Left ventricle myocardium inferior (tissue), 1 donor: Measurements from ENCODE around the gene CNOT3. TPM values are rescaled to one million over a fixed set of nuclear protein-coding genes. Genes with fewer than 3 reads are reported as not detected.

Experiments used
- DNase-seq: peaks from one replicate; pipeline ENCODE4 v3.0.0-alpha.2; 2020
- H3K27ac ChIP-seq: fragments of 200-600 bp; replicated peaks from 2 replicates; pipeline ENCODE4 v1.8.0; 2021
- H3K27me3 ChIP-seq: fragments of 200-600 bp; 2 replicates; pipeline ENCODE4 v1.8.0; 2021; ENCODE audit warnings: low read depth
- H3K36me3 ChIP-seq: fragments of 200-600 bp; 2 replicates; pipeline ENCODE4 v1.8.0; 2021
- H3K4me1 ChIP-seq: fragments of 200-600 bp; 2 replicates; pipeline ENCODE4 v1.8.0; 2021
- H3K4me3 ChIP-seq: fragments of 200-600 bp; 2 replicates; pipeline ENCODE4 v1.8.0; 2021; ENCODE audit warnings: mild to moderate bottlenecking, moderate library complexity
- H3K9me3 ChIP-seq: fragments of 200-600 bp; replicated peaks from 2 replicates; pipeline ENCODE4 v1.8.0; 2021
- intact Hi-C: fragments of 100-400 bp; cut with micrococcal nuclease; formaldehyde crosslinking; loops from one replicate; pipeline ENCODE4 v1.11.0; 2022
- total RNA-seq: library from RNA; stranded (reverse); fragmentation: NEBNext Ultra II Directional; extraction: Animal tissue kit (Norgen Biotek cat#: 25700); gene quantifications from one replicate; pipeline ENCODE4 v1.2.1, GENCODE V29; 2021
- TF ChIP-seq, protein P1 (sequence below): fragments of 200-600 bp; IDR thresholded peaks from 2 replicates; pipeline ENCODE4 v1.8.0; 2021; ENCODE audit warnings: antibody characterized with exemption, mild to moderate bottlenecking, borderline replicate concordance
- donor health status: DM: no; HTN: yes; CAD: no; lungs with severe emphysema.

Gene CNOT3
- total RNA-seq, 1 donor from 2014 or later: 19.5 TPM

DNA sequence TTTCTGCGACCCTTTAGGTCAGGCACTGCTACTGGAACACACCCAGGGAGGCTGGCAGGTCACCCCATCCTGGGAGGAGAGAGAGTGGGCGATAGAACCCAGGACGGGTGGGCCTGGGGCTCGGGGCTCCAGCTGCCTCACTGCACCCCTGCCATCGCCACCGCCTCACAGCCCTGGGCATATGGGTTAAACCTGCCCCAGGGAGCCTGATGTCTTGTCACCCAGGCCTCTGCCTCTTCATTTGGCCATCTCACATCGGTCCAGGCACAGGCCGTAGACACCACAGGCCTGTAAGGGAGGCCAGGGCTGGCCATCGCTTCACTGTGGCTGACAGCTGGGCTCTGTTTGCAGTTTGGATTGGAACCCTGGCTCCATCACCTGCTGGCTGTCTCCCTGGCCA is 11.8 kb upstream of the CNOT3 start:
- Histone ChIP-seq H3K4me1 (no peaks in the 10 kb centered on the region), H3K9me3 (no peaks in the 10 kb centered on the region), H3K27ac (no peak overlapping the region), H3K36me3 (peaks cover 91% of the 10 kb centered on the region), H3K4me3 (no peak overlapping the region), H3K27me3 (no peaks in the 10 kb centered on the region)
- intact Hi-C loops: no loop called here
- TF ChIP-seq, protein P1, sequence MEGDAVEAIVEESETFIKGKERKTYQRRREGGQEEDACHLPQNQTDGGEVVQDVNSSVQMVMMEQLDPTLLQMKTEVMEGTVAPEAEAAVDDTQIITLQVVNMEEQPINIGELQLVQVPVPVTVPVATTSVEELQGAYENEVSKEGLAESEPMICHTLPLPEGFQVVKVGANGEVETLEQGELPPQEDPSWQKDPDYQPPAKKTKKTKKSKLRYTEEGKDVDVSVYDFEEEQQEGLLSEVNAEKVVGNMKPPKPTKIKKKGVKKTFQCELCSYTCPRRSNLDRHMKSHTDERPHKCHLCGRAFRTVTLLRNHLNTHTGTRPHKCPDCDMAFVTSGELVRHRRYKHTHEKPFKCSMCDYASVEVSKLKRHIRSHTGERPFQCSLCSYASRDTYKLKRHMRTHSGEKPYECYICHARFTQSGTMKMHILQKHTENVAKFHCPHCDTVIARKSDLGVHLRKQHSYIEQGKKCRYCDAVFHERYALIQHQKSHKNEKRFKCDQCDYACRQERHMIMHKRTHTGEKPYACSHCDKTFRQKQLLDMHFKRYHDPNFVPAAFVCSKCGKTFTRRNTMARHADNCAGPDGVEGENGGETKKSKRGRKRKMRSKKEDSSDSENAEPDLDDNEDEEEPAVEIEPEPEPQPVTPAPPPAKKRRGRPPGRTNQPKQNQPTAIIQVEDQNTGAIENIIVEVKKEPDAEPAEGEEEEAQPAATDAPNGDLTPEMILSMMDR: no peak
- no peak for DNase-seq

DNA sequence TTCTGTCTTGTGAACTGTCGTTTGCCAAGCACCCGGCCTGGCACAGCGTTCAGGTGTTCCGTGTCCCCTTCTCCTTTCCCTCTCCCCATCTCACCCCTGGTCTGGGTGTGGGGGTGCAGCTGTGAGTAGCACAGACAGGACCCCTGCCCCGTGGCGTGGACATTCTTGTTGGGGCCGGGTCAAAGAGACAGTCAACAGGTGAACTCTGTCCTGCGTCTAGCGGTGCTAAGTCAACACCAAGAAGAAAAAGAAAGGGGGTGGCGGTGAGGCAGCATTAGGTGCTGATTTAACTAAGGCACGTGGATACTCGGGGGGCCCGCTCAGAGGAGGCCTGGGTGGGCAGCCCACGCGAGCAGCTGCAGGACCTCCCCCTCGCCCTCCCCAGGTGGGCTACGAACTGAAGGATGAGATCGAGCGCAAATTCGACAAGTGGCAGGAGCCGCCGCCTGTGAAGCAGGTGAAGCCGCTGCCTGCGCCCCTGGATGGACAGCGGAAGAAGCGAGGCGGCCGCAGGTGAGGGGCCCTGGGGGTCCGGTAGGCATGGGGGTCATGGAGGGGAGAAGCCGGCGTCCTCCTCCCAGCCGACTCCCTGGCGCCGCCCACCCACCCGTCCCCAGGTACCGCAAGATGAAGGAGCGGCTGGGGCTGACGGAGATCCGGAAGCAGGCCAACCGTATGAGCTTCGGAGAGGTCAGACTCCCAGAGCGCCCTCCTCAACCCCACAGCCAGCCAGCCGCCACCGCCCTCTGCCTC is 9.7 kb upstream of the CNOT3 start:
- Histone ChIP-seq H3K27ac (no peak overlapping the region), H3K4me3 (no peak overlapping the region), H3K36me3 (peaks cover 85% of the 10 kb centered on the region), H3K9me3 (no peaks in the 10 kb centered on the region), H3K4me1 (no peaks in the 10 kb centered on the region), H3K27me3 (no peaks in the 10 kb centered on the region)
- intact Hi-C loops: no loop called here
- no peak for DNase-seq
- TF ChIP-seq, protein P1: no peak

DNA sequence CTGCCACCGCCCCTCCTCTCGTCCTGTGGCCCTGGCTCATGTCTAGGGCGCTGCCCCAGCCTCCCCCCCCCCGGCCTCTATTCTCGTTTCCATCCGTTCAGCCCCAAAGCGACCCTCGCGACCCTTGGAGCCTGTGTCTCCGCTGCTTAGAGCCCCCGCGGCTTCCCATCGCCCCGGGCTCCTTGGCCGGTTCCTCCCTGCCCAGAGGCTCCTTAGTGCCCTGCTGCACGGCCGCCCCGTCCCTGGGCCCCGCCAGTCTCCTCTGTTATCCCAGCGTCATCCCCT is 9.2 kb upstream of the CNOT3 start:
- no peak overlapping the region for H3K4me3 ChIP-seq
- H3K27me3 ChIP-seq: no peaks in the 10 kb centered on the region
- DNase-seq: no peak
- H3K36me3 ChIP-seq: peaks cover 80% of the 10 kb centered on the region
- H3K9me3 ChIP-seq: no peaks in the 10 kb centered on the region
- no peak overlapping the region for H3K27ac ChIP-seq
- intact Hi-C loops: no loop called here
- H3K4me1 ChIP-seq: no peaks in the 10 kb centered on the region
- TF ChIP-seq, protein P1: no peak

DNA sequence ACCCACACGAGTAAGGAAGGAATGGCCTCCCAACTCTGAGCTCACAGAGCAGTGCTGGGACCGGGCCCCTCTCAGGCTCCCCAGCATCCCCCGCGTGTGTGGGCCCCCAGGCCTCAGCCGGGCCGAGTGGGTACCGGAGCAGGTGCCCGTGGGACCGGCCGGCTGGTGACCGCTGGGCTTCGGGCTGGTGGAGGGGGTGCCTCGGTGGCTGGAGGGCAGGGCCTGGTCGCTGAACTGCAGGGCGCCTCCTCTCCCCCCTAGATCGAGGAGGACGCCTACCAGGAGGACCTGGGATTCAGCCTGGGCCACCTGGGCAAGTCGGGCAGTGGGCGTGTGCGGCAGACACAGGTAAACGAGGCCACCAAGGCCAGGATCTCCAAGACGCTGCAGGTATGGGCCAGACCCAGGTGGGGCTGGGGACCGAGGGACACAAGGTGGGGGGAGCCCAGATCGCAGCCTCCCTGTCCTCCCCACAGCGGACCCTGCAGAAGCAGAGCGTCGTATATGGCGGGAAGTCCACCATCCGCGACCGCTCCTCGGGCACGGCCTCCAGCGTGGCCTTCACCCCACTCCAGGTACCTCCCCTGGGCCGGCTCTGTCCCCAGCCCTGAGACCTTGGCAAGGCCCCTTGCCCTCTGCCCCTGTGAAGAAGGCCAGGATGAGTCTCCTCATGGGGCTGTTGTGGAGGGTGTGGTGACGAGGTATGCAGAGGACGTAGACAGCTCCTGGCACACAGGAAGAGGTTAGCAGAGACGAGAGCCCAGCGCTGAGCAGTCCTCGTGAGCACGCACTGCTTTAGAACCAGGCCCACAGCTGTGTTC is 8.6 kb upstream of the CNOT3 start:
- TF ChIP-seq, protein P1: no peak
- Histone ChIP-seq H3K4me3 (no peak overlapping the region), H3K9me3 (no peaks in the 10 kb centered on the region), H3K27ac (no peak overlapping the region), H3K36me3 (peaks cover 74% of the 10 kb centered on the region), H3K27me3 (no peaks in the 10 kb centered on the region), H3K4me1 (no peaks in the 10 kb centered on the region)
- intact Hi-C loops: no loop called here
- no peak for DNase-seq

DNA sequence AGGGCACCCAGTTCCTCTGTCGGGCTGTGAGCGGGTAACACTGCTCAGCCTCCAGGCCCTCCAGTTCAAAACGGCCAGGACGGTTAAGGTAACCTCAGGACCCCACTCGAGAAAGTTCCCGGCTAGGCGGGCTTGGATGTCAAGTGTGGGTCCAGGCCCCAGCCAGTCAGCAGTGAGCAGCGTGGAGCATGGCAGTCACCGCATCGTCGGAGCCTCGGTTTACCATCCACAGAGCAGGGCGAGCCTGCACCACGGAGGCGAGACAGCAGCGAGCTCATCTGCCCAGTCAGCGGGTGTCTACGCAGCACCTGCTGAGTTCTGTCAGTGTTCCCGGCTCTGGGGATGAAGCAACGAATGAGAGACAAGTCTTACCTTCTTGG is 8.0 kb upstream of the CNOT3 start:
- TF ChIP-seq, protein P1: no peak
- Histone ChIP-seq H3K9me3 (no peaks in the 10 kb centered on the region), H3K36me3 (peaks cover 68% of the 10 kb centered on the region), H3K27me3 (no peaks in the 10 kb centered on the region), H3K27ac (no peak overlapping the region), H3K4me3 (no peak overlapping the region), H3K4me1 (no peaks in the 10 kb centered on the region)
- intact Hi-C loops: no loop called here
- no peak for DNase-seq
